DMS53 treated with DMSO at 0.1 percent for 48 hours (cell line): ENCODE data around the gene APBA2.
"Not testable (repeated sequence)": the region's sequence is repeated elsewhere in the genome, so short reads cannot be mapped to it uniquely, and the experiment has no call there.

Source experiments
- DNase-seq: peaks from one replicate; lab custom pipeline; 2025; ENCODE audit not compliant: unreplicated experiment; lab: John Stamatoyannopoulos, UW

The APBA2 gene

DNA sequence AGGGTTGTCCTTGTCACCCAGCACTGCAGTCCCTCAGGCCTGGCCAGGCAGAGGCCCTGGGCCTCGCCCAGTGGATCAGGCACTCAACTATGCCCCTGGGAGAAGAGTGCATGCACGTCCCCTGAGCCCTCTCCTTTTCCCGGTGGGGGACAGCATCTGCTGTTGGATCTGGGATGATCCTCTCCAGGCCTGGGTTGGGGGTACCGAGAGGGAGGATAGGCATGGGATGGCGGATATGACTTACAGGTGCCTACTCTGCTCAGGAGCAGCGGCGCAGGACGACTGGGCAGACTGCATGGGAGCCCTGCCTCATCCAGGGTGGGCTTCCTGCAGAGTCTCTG, 9.0 kb upstream of the APBA2 start:
- DNase-seq = no peak

DNA sequence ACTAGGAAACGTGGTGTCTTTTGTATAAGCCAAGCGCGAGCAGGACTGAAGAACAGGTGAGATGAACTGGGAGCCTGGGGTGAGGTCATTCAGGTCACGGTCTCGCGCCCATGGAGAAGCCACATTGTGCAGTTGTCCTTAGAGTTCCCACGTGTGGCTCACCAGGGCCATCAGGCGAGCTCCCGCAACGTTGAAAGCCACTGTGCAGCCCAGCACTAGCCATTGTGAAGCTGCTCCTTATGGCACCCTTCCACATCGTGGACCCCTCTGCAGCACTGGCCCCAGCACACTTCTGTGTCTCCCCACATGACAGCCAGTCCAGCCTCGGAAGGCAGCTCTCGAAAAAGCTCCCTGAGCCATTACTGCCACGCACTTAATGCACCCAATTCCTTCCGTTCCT, 7.6 kb upstream of the APBA2 start:
- no peak for DNase-seq

GRCh38 chr15:28879551-28879950, 6.2 kb upstream of the APBA2 start:
- DNase-seq = no peak

DNA sequence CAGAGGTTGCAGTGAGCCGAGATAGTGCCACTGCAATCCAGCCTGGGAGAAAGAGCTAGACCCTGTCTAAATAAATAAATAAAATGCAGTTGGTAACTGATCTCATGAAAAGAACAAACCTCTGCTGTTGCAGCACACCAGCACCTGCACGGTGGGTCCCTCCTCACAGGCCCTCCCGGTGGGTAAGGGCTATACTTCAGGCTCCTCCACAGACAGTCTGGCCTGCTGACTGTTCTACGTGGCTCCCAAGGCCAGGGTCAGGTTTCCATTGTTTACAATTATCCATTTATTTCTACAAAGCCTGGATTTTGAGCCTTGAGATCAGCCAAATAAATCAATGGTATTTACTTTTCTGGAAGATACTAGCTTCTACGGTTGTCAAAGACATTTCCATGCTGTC, 5.1 kb upstream of the APBA2 start:
- DNase-seq = no peak

- DNase-seq = no peak
Measured at GRCh38 chr15:28881170-28881569, 4.6 kb upstream of the APBA2 start.

DNA sequence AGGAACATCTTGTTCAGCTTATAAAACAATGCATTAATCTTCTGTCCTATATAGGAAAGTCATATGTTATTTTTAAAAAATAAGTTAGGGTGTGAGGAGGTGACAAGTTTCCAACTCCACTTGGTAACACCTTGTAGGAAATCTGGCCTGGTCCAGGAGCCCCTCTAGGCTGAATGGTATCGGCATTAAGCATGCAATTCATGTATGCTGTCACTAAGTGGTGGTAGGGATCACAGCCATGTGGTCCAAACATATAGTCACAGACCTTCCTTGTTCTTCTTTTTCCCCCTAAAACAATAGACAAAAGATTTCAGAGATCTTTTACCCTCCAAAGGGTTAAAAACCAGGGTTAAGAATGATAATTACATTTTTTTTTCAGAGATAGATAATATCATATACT, 4.2 kb upstream of the APBA2 start:
- DNase-seq = no peak

DNA sequence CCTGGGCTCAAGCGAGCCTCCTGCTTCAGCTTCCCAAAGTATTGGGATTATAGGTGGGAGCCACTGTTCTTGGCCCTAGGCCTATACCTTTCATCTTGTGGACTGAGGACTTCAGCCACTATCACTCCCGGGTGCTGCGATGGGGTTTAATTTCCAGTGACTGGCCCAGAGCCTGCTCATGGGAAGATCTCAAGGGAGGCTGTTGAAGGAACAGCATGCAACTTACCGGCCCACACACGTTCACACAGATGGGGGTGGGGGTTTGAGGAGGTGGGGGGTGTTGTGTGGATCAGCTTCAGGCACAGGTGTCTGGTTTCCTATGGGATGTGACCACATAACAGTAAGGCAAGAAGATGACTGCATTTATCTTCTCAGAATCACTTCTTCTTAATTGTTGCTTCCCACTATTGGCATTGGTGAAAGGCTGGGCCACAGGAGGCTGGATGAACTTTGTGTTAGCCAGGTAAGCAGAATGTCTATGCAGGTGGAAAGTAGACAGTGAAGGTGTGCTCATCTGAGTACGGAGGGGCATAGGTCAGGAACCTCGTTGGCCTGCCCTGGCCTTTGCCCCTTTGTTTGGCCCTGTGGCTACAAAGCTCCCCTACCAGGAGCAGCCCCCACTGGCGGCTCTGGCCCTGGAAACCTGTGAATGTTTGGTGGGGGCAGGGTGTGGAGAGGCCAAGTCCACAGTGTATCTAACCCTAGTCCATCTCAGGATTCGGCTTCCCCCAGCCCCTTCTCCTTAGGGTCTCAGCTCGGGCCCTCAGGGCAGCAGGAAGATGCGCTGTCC, 1.4 kb upstream of the APBA2 start:
- DNase-seq = no peak

GRCh38 chr15:28885128-28885629, 595 bp upstream of the APBA2 start:
- no peak for DNase-seq

DNA sequence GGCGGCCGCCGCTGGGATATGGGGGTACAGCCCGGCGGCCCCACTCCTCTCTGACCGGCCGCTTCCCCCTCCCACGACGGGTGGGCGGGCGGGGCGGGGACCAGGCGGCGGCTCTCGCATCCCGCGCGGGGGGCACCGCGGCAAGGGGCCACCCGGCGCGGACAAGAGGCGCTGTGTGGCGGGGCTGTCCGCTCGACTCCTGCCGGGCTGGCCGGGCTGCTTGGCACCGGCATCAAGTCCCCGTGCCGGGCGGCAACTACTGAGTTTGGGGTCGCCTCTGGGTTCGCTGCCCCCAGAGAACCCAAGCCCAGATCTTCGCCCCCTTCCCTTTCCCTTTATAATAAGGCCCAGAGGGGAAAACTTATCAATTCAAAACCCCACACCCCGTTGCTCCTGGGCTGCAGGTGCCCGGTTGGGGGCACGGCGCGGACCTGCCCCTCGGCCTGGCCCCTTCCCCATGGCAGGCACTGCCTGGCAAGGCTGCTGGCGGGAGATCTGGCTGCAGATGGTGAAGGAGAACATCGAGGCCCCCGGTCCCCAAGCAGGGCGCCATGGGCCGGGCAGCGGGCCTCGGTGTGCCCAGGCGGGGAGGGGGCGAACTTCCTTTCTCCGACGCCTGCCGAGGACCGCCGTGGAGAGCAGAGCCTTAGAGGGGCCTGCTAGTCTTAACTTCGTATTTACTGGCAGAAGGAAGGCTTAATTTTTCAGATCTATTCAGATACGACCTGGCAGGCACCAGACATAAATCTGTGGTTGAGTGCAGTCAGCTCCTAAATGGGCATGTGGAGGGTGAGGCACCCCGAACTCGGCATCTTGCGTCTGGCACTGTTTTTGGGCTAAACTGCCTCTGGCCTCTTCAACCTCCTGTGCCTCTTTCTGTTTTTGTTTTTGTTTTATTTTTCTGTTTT, 911 bp downstream of the APBA2 start:
- DNase-seq = no peak

- no peak for DNase-seq
Measured at GRCh38 chr15:28887339-28888174, 1.8 kb downstream of the APBA2 start.

- DNase-seq = no peak
Measured at GRCh38 chr15:28888302-28888894, 2.6 kb downstream of the APBA2 start.

DNA sequence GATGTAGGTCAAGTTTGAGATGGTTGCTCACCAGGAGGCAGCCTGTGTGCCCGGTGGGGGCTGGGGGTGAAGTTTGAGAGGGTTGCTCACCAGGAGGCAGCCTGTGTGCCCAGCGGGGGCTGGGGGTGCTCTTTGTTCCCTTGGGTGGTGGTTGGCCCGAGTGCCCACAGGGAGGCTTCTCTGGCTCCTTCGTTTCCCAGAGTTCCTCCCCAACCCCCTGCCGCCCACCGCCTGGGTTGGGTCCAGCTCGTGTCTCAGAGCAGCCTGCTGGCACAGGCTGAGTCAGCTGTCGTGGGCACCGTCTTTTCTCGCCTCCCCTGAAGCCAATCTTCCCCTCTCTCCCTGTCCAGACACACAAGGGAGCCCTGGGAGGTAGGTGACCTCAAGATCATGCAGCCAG, 3.1 kb downstream of the APBA2 start:
- no peak for DNase-seq

DNA sequence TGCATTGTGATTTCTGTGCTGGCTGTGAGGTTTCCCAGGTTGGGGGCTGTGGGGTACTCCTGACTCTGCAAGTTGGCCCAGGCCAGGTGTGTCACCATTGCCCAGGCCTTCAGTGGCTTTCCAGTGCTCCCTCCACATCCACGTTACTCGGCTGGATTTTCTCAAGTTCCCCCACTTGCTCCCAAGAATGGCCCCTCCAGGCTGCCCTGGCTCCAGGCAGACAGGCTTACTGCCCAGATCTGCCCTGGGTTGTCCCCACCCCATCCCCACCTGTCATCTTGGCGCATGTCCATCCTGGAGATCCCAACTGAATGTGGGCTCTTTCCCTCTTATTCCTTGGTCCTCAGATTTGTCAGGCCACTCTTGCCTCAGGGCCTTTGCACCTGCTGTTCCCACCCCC, 3.6 kb downstream of the APBA2 start:
- no peak for DNase-seq

DNA sequence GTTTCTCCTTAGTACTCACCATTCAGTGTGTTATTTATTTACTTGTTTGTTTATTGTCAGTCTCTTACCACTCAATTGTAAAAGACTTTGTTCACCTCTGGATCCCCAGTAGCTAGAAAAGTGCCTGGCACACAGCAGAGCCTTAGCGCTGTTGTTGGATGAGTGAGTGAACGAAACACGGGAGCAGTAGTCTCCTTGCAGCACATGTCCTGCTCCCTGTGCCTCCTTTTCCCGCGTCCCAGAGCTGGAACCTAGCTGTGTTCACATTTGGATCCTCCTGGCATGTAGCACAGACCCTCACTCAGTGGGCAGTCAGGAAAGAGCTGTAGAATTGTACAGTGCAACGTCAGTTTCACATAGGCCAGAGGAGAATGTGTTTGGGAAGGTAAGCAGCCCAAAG, 4.1 kb downstream of the APBA2 start:
- not testable (repeated sequence) for DNase-seq

DNA sequence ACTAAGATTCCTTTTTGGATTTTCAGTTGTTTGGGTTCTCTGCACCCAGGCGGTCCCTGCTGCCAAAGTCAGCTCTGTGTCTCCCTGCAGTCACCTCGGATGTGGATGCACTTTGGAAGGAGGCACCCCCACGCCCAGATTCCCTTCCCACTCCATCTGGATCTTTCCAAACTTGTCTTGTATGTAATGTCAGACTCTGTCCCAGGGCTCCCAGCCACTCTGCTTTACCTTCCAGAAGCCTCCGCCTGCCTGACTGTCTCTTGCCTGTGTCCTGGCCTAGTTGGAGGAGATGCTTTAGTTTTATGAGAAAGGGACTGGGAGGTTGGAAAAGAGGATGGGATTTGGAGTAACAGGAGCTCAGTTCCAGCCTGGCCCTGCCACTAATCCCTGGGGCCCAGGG, 4.5 kb downstream of the APBA2 start:
- DNase-seq = not testable (repeated sequence)

DNA sequence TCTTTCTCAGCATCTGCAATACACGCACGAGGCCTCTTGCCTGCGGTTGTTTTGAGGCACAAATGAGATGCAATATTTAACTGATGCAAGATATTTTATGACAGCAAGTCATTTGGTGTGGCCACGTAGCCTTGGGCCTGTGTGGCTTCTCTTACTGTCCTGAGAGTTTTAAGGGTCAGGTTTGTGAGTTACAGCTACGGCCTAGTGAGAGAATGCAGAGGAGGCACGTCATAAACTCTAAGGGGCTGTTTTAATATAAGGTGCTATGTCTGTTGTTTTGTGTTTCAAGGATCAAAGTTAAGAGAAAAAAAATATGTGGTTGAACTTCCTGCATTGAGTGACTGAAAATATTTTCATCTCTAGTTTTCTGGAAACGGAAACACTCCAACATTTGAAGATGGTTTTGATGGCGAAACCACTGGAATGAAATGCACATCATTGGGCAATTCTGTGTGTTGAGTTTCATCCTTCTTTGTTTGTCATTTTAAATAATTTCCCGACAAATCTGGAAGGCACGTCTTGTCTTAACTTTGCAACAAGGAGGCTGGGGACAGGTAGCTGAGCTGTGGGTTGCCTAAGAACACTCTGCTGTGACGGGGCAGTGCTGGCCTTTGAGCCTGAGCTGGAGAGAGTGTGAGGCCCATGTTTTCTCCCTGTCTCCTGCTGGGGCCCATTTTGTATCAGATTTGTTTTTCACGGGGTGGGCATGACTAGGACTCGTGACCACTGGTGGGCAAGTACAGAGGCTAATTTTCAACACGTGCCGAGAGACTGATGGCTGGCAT, 5.1 kb downstream of the APBA2 start:
- no peak for DNase-seq

- no peak for DNase-seq
Measured at GRCh38 chr15:28891588-28891987, 5.8 kb downstream of the APBA2 start.

DNA sequence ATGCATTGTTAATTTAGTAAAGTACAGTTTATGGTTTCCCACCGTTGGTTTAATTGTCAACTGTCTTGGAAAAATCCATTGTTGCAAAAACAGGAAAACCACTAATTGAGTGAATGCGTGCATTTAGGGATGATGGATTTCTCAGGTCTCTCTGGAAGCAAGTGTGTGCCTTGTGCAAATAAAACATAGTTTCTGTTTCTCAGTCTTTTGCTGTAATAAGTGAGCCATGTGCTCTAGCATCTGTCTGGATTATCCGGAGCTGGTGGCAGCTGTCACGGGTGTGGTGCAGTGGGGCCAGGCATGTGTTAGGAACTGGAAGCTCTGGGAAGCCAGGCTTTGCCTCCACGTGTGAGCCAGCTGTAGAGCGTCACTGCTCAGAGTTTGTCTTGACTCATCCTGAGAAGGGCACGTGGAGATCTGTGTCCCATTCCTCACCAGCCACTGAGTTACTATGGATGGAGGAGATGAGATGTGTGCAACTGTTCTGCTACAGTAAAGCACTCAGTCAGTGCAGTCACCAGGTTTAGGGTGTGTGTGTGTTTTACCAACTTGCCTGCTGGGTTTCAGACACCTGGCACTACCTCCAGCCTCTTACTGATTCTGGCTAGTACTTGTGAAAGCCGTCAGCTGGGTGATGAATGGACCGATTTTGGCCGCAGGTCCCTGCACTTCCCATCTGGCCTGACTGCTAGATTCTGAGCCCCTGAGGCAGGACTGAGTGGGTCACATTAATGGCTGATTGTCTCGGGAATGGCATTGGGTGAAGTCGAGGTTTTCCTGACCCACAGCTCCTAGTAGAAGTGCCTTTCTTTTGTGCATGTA, 7.2 kb downstream of the APBA2 start:
- DNase-seq = no peak

DNA sequence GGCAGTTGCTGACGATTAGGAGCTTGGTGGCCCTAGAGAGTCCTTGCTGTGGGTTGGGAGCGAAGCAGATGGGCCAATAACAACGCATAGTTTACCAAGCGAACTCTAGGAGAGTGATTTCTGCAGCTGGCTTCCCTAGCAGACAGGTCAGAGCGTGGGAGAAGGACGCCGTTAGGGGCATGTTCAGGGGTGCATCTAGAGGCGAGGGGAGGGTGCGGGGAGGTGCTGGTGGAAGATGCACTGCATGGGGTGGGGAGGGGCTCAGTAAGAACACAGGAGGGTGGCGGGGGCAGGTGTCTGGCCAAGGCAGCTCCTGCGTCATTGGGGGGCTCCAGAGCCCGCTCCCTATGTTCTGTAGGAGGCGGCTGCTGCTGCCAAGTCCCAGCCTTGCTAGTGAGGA, 8.9 kb downstream of the APBA2 start:
- no peak for DNase-seq
